HUES48 (cell line): ENCODE data around the gene DNALI1.
"Not testable (repeated sequence)": the region's sequence is repeated elsewhere in the genome, so short reads cannot be mapped to it uniquely, and the experiment has no call there.

Source experiments
- H3K27ac ChIP-seq: one replicate; pipeline ENCODE4 v1.7.0; 2013; ENCODE audit warnings: low read depth, low read length, inconsistent platforms
- H3K27me3 ChIP-seq: 2 replicates; pipeline ENCODE4 v1.6.1; 2013; ENCODE audit warnings: mild to moderate bottlenecking, low read length; ENCODE audit not compliant: control insufficient read depth, insufficient read depth
- H3K36me3 ChIP-seq: 2 replicates; pipeline ENCODE4 v1.6.1; 2013; ENCODE audit warnings: low read length; ENCODE audit not compliant: control insufficient read depth, insufficient read depth
- H3K4me1 ChIP-seq: 2 replicates; pipeline ENCODE4 v1.6.1; 2013; ENCODE audit warnings: mild to moderate bottlenecking, low read length; ENCODE audit not compliant: control insufficient read depth, insufficient read depth
- H3K4me3 ChIP-seq: 2 replicates; pipeline ENCODE4 v1.5.1; 2013; ENCODE audit warnings: mild to moderate bottlenecking, low read depth, low read length
- H3K9ac ChIP-seq: 2 replicates; pipeline ENCODE4 v1.6.1; 2013; ENCODE audit warnings: mild to moderate bottlenecking, low read depth, low read length, moderate library complexity
- H3K9me3 ChIP-seq: 2 replicates; pipeline ENCODE4 v1.6.1; 2013; ENCODE audit warnings: low read length; ENCODE audit not compliant: control insufficient read depth, insufficient read depth

DNALI1 gene

DNA sequence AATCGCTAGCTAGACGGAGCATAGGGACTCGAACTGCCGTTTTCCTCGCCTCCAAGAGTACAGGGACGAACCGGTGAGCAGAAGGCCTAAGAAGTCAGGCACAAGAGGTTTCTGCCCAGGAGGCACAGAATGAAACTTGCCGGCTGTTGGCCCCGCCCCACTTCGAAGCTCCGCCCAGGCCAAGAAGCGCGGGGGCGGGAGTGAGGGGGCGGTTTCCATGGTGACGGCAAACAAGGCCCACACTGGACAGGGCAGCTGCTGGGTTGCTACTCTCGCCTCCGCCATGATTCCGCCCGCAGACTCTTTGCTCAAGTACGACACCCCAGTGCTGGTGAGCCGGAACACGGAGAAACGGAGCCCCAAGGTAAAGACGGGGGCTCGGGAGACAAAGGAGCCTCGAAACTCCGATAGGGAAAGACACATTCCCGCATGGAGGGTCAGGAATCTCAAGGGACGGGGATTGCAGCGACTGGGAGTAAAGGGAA lies at the start of gene DNALI1:
Gene DNALI1 (plus strand): TSS at position 229 of the 485 bp plus-strand sequence. CDS start 55 bp downstream, at position 284.
- Histone ChIP-seq H3K9ac (no peak within 1 kb of the TSS), H3K4me3 (peak within 1 kb of the TSS; percentile 53), H3K27ac (no peak within 1 kb of the TSS), H3K27me3 (no peaks in the 10 kb centered on the region), H3K9me3 (no peaks in the 10 kb centered on the region; the same call in 1 of the 2 replicates), H3K4me1 (peaks cover 12% of the 10 kb centered on the region), H3K36me3 (peaks cover 10% of the 10 kb centered on the region)

DNA sequence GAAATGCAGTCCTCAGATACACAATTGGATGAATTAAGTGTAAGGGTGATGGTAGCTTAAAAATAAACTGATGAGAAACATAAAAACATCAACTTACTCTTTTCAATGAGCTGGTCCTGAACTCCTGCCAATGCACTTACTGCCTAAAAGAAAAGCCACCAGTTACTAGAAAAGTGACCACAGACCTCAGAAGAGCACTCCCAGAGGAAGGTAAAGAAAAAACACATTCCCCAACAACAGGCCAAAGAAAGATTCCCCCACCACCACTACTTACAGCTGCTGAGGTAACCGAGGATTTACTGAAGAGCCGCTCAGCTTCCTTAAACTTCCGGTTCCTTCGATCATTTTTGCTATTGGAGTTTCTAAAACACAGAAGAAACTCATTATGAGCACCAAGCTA lies 47.6 kb upstream of the DNALI1 start:
- no peak overlapping the region for H3K9ac ChIP-seq
- peaks cover 8% of the 10 kb centered on the region; the same call in 1 of the 2 replicates for H3K4me1 ChIP-seq
- H3K36me3 ChIP-seq, result peaks cover 55% of the 10 kb centered on the region
- no peaks in the 10 kb centered on the region for H3K27me3 ChIP-seq
- no peak overlapping the region for H3K4me3 ChIP-seq
- no peaks in the 10 kb centered on the region for H3K9me3 ChIP-seq
- no peak overlapping the region for H3K27ac ChIP-seq

DNA sequence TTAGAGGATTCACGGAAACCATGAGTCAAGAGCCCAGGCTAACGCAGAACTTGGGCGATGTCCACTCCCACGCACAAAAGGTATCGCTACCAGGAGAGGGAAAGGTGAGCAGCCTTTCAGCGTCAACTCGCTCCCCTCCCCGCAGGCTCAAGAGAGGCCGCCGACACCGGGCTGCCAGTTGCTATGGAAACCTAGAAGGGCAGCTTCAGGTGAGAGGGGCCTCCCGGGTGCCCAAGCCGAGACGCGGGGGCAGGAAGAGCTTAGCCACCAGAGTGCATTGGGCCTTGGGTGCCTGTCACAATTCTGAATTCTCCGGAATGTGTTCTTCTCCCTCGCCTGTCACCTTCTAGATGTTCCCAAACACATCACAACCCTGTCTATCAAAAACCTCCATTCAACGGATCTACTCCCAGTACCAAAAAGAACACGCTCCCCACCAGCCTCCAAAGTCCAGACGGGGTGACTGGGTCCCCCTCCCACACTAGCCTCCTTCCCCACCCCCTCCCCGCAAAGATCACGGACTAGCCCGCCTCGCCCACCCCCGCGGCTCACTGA lies 42.9 kb upstream of the DNALI1 start:
- peaks cover 15% of the 10 kb centered on the region; the same call in 1 of the 2 replicates for H3K4me1 ChIP-seq
- H3K27me3 ChIP-seq, result no peaks in the 10 kb centered on the region; the same call in none of the 2 replicates
- no peaks in the 10 kb centered on the region for H3K9me3 ChIP-seq
- H3K9ac ChIP-seq, result no peak overlapping the region
- peak overlapping the region; percentile 73 for H3K4me3 ChIP-seq
- peak overlapping the region; percentile 86 for H3K27ac ChIP-seq
- peaks cover 29% of the 10 kb centered on the region for H3K36me3 ChIP-seq

GRCh38 chr1:37514350-37515184 lies 42.2 kb upstream of the DNALI1 start, which contains the start of gene MEAF6:
MEAF6 (minus strand) TSS chr1:37514766; CDS start chr1:37514746, 20 bp downstream.
- Histone ChIP-seq H3K27me3 (no peaks in the 10 kb centered on the region; the same call in none of the 2 replicates), H3K36me3 (peaks cover 24% of the 10 kb centered on the region), H3K27ac (peak within 1 kb of the TSS; percentile 86), H3K4me3 (peak within 1 kb of the TSS; percentile 73), H3K9me3 (no peaks in the 10 kb centered on the region), H3K9ac (peak within 1 kb of the TSS; percentile 58), H3K4me1 (peaks cover 15% of the 10 kb centered on the region; the same call in 1 of the 2 replicates)

DNA sequence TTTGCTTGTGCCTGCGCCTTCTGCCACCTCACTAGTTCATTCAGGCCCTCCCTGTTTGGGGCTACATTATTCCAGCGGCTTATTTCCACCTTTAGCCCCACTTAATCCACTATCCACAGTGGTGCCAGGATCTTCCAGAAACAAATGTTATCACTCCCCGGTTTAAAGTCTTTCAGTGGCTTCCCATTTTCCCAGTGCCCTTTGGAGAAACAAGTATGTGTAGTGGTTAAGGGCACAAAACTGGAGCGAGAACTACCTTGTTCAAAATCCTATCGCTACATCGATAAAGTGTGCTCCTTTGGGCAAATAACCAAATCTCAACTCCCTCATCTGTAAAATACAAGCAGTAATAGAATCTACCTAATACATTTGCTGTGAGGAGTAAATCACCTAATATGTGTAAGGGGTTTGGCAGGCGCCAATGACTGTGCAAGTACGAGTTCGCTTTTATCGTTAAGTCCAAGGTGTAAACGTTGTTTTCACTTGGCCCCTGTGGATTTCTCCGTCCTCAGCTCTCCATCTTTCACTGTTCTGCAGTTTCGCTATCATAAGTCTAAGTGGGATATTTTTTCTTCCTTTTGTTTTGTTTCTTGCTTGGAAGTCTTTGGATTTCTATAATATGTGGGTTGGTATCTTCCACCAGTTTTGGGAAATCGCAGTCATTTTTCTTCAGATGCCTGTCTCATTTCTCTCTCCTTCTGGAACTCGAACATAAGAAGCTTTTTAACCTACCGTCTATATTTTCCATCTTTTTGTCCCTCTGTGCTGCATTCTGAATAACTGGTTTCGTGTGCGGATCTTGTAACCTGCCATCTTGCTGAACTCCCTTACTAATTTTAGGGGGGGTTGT lies 41.3 kb upstream of the DNALI1 start:
- Histone ChIP-seq H3K36me3 (peaks cover 24% of the 10 kb centered on the region), H3K27me3 (no peaks in the 10 kb centered on the region; the same call in none of the 2 replicates), H3K27ac (peak overlapping the region; percentile 70), H3K4me1 (peaks cover 15% of the 10 kb centered on the region; the same call in 1 of the 2 replicates), H3K9me3 (no peaks in the 10 kb centered on the region), H3K9ac (peak overlapping the region; percentile 58), H3K4me3 (peak overlapping the region; percentile 73)

GRCh38 chr1:37517569-37517968 lies 39.2 kb upstream of the DNALI1 start:
- Histone ChIP-seq H3K27me3 (no peaks in the 10 kb centered on the region; the same call in none of the 2 replicates), H3K9me3 (no peaks in the 10 kb centered on the region), H3K9ac (no peak overlapping the region), H3K4me1 (peaks cover 15% of the 10 kb centered on the region; the same call in 1 of the 2 replicates), H3K27ac (no peak overlapping the region), H3K4me3 (no peak overlapping the region), H3K36me3 (peaks cover 7% of the 10 kb centered on the region)

DNA sequence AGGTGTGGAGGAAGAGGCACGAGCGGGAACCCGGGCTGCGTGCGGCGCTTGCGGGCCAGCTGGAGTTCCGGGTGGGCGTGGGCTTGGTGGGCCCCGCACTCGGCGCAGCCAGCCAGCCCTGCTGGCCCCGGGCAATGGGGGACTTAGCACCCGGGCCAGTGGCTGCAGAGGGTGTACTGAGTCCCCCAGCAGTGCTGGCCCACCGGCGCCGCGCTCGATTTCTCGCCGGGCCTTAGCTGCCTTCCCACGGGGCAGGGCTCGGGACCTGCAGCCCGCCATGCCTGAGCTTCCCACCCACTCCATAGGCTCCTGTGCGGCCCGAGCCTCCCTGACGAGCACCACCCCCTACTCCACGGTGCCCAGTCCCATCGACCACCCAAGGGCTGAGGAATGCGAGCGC lies 38.5 kb upstream of the DNALI1 start:
- not testable (repeated sequence) for H3K9me3 ChIP-seq

DNA sequence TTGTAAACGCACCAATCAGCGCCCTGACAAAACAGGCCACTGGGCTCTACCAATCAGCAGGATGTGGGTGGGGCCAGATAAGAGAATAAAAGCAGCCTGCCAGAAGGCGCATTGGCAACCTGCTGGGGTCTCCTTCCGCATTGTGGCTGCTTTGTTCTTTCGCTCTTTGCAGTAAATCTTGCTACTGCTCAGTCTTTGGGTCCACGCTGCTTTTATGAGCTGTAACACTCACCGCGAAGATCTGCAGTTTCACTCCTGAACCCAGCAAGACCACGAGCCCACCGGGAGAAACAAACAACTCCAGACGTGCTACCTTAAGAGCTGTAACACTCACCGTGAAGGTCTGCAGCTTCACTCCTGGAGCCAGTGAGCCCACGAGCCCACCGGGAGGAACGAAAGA lies 37.8 kb upstream of the DNALI1 start:
- not testable (repeated sequence) for H3K4me3 ChIP-seq, H3K9me3 ChIP-seq, H3K36me3 ChIP-seq, H3K9ac ChIP-seq, H3K27ac ChIP-seq, H3K27me3 ChIP-seq, H3K4me1 ChIP-seq

More for the DNA sequence above, 38.5 kb upstream of the DNALI1 start:
- H3K36me3 ChIP-seq, H3K27ac ChIP-seq, H3K27me3 ChIP-seq, H3K9ac ChIP-seq, H3K4me3 ChIP-seq: not testable (repeated sequence)
- H3K4me1 ChIP-seq, result peaks cover 13% of the 10 kb centered on the region; the same call in 1 of the 2 replicates

DNA sequence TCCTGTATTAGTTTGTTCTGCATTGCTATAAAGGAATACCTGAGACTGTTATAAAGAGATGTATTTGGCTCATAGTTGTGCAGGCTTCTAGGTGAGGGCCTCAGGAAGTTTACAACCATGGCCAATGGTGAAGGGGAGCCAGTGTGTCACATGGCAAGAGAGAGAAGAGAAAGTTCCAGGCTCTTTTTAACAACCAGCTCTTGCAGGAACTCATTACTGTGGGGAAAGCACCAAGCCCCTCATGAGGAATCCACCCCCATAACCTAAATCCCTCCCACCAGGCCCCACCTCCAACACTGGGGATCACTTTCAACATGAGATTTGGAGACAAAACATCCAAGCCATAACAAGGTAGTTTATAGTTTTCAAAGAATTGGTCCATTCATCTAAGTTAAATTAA lies 37.1 kb upstream of the DNALI1 start:
- Histone ChIP-seq H3K4me3 (no peak overlapping the region), H3K9me3 (no peaks in the 10 kb centered on the region), H3K27ac (no peak overlapping the region), H3K9ac (no peak overlapping the region), H3K27me3 (no peaks in the 10 kb centered on the region; the same call in none of the 2 replicates), H3K36me3 (no peaks in the 10 kb centered on the region), H3K4me1 (peaks cover 7% of the 10 kb centered on the region; the same call in 1 of the 2 replicates)

DNA sequence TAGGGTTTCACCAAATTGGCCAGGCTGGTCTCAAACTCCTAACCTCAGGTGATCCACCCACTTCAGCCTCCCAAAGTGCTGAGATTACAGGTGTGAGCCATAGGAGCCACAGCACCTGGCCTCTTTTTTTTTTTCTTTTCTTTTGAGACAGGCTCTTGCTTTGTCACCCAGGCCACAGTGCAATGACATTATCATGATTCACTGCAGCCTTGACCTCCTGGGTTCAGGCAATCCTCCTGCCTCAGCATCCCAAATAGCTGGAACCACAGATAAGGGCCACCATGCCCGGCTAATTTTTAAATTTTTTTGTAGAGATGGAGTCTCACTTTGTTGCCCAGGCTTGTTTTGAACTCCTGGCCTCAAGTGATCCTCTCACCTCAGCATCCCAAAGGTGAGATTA lies 26.9 kb upstream of the DNALI1 start:
- H3K36me3 ChIP-seq, H3K27ac ChIP-seq, H3K27me3 ChIP-seq, H3K9ac ChIP-seq, H3K4me3 ChIP-seq, H3K4me1 ChIP-seq, H3K9me3 ChIP-seq: not testable (repeated sequence)
